HFF-Myc (cell line): ENCODE measurements around the gene TTYH2.

Source experiments
- DNase-seq: peaks from one replicate; pipeline ENCODE4 v3.0.0-alpha.2; 2011; ENCODE audit warnings: low read depth; ENCODE audit errors: extremely low read depth
- H3K4me3 ChIP-seq: replicated peaks from 2 replicates; pipeline ENCODE4 v1.5.1; 2011; ENCODE audit warnings: low read depth, mild to moderate bottlenecking, control low read depth, low read length
- TF ChIP-seq, protein P1 (sequence below): IDR thresholded peaks from 2 replicates; pipeline ENCODE4 v1.5.1; 2012; ENCODE audit warnings: mild to moderate bottlenecking, low read depth, low read length, control low read depth; ENCODE audit errors: missing control alignments

The TTYH2 gene

DNA sequence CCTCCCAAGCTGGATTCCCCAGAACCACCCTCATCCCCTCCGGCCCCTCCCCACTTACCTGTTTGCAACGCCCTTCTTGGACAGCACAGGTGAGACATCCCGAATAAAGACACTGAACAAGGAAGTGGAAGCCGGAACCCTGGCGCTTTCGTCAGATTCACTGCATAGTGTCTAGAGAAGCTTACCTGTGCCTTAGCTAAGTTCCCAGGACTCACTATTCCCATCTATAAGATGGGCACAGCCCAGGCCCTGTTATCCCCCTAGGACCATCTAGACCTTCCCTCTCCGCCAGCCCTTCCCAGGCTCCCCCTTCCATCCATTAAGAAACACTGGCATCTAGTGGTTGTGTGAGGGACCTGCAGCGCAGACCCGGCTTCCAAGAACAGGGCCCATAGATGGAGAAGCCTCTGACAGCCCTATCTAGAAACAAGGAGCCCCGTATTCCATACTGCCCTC, 36.8 kb upstream of the TTYH2 start:
- DNase-seq: no peak
- H3K4me3 ChIP-seq: no peak overlapping the region
- TF ChIP-seq, protein P1, sequence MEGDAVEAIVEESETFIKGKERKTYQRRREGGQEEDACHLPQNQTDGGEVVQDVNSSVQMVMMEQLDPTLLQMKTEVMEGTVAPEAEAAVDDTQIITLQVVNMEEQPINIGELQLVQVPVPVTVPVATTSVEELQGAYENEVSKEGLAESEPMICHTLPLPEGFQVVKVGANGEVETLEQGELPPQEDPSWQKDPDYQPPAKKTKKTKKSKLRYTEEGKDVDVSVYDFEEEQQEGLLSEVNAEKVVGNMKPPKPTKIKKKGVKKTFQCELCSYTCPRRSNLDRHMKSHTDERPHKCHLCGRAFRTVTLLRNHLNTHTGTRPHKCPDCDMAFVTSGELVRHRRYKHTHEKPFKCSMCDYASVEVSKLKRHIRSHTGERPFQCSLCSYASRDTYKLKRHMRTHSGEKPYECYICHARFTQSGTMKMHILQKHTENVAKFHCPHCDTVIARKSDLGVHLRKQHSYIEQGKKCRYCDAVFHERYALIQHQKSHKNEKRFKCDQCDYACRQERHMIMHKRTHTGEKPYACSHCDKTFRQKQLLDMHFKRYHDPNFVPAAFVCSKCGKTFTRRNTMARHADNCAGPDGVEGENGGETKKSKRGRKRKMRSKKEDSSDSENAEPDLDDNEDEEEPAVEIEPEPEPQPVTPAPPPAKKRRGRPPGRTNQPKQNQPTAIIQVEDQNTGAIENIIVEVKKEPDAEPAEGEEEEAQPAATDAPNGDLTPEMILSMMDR: peak; percentile 89

- TF ChIP-seq, protein P1: peak; percentile 3
- no peak overlapping the region for H3K4me3 ChIP-seq
- no peak for DNase-seq
These were observed 36.3 kb upstream of the TTYH2 start for GRCh38 chr17:74177018-74177450.

DNA sequence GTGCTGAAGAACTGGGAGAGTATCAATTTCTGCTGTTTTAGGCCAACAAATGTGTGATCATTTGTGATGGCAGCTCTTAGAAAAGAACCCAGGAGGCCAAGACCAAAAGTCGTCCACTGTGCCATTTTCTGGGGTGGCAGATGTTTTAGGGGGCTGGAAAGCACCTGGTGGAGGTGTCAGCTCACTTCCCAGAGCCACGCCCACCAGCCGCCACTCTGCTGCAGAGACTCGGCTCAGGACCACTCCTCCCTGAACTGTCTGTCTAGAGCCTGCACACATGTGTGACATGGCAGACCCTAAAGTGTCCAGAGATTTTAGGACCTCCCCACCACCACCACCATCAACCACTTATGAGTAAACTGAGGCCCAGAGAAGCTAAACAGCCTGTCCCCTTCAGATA, 33.8 kb upstream of the TTYH2 start:
- TF ChIP-seq, protein P1: no peak
- no peak for DNase-seq
- H3K4me3 ChIP-seq: no peak overlapping the region

DNA sequence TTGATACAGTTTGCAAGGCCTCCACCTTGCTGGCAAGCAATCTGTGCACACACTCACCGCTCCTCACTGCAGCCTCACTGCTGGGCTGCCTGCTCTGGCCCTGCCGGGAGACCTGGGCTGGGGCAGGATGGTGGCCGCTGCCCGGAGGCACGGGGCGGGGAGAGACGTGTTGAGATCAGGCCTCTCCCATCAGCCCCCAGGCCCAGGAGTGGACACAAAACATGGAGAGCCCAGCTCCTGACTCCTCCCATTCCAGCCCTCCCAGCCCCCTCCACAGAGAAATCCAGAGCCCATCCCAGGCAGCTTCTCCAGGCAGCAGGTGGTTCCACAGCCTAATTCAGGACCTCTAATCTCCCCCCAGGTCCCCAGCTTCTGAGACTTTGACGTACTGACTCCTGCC, 33.0 kb upstream of the TTYH2 start:
- no peak for DNase-seq
- TF ChIP-seq, protein P1: no peak
- no peak overlapping the region for H3K4me3 ChIP-seq

DNA sequence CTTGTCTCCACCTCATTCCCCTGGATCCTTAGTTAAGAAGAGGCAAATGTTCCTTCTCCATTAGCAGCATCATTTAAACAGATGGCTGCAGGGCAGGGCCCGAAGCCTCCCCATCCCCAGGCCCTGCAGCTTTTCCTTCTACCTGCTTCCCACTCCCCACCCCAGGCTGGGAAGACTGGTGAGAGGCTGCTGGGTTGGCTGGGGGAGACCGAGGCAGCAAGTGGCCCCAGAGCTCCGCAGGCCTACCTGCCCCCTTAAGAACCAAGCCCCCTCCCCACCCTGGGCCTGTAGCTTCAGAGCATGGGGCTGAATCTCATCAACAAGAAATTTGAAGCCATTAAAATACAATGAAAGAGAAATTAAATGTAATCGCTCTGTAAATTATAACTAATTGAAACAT, 32.0 kb upstream of the TTYH2 start:
- TF ChIP-seq, protein P1: no peak
- no peak overlapping the region for H3K4me3 ChIP-seq

GRCh38 chr17:74182041-74182723, 31.2 kb upstream of the TTYH2 start:
- DNase-seq: no peak
- TF ChIP-seq, protein P1: no peak
- no peak overlapping the region for H3K4me3 ChIP-seq

More for the DNA sequence above, 32.0 kb upstream of the TTYH2 start:
- DNase-seq: no peak

DNA sequence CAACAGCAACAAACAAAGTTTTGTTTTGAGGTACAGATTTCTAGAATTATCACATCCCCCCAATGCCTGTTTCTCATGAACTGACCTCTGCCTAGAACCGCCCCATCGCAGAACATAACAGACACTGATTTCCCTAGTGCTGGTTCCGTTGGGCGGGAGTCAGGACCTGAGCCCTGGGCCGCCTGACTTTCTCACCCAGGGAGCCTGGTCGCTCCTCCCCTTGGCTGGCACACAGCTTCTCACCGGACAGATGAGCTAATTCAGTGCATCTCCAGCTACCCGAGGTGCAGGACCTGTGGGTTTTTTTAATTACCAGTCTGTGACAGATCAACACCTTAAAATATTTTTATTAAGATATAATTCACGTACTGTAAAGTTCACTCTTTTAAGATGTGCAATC, 30.0 kb upstream of the TTYH2 start:
- TF ChIP-seq, protein P1: no peak
- no peak overlapping the region for H3K4me3 ChIP-seq
- DNase-seq: no peak
